Stimulated activated CD4-positive, alpha-beta T cell treated with anti-CD3 and anti-CD28 coated beads, Interleukin-1b, Interleukin-23, amount 100 ng/mL, for 1 hour (primary cell): Measurements from ENCODE around the gene ALLC.
"Not testable (repeated sequence)": the region's sequence is repeated elsewhere in the genome, so short reads cannot be mapped to it uniquely, and the experiment has no call there.

ENCODE experiments used
- DNase-seq, 2 donors: peaks; one replicate each; pipeline ENCODE4 v3.0.0-alpha.2; 2020; ENCODE audit warnings: low read depth in 2 of 2

ALLC gene

DNA sequence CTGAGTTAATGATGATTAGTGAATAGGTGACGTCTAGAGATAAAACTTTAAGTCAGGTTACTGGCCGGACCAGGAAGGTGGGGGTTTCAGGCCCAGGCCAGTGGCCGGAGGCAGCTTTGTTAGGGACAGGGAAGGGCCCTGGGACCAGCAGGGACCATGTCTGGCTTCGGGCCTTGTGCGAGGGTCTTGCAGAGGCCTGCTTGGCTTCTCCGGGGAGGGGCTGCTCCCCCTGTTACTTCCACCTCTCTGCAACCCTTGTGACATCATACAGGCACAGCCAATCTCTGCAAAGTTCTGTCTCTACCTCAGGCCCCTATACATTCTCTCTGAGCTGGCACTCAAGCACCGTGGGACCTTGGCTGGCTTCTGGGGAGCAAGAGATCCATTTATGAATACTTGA is at the start of gene ALLC:
Gene ALLC (plus strand): TSS at position 320 of the 400 bp plus-strand sequence. CDS start 12,958 bp downstream, outside the sequence.
- no peak for DNase-seq

- DNase-seq: no peak
These were observed 49.4 kb upstream of the ALLC start for GRCh38 chr2:3608373-3609278.

- not testable (repeated sequence) for DNase-seq
These were observed 48.7 kb upstream of the ALLC start for GRCh38 chr2:3609279-3609673.

GRCh38 chr2:3610415-3610814 is 47.6 kb upstream of the ALLC start:
- DNase-seq: no peak

- DNase-seq: no peak
These were observed 47.0 kb upstream of the ALLC start for GRCh38 chr2:3610881-3611505.

DNA sequence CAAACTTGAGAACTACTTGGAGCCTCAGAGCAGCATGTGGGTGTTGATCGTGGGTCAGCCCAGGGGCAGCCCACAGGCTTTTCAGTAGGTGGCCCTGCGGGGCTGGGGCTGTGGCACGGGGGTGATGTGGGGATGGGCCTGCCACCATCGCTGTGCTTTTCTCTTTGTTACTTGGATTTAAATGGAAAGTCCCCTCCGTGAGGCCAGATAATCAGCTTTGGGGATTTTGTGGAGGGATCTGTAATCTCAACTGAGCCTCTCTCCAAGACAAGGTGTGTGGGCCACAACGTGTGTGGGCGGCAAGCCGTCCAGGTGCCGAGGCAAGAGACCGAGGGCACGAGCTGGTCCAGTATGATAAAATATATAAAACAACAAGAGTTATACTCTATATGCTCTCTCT is 46.4 kb upstream of the ALLC start:
- DNase-seq: no peak

GRCh38 chr2:3612639-3613523 is 45.1 kb upstream of the ALLC start:
- no peak for DNase-seq

- DNase-seq: no peak
These were observed 44.5 kb upstream of the ALLC start for GRCh38 chr2:3613524-3613905.

- DNase-seq: not testable (repeated sequence)
These were observed 43.3 kb upstream of the ALLC start for GRCh38 chr2:3614743-3615142.

- not testable (repeated sequence) for DNase-seq
These were observed 42.3 kb upstream of the ALLC start for GRCh38 chr2:3615541-3616200.

DNA sequence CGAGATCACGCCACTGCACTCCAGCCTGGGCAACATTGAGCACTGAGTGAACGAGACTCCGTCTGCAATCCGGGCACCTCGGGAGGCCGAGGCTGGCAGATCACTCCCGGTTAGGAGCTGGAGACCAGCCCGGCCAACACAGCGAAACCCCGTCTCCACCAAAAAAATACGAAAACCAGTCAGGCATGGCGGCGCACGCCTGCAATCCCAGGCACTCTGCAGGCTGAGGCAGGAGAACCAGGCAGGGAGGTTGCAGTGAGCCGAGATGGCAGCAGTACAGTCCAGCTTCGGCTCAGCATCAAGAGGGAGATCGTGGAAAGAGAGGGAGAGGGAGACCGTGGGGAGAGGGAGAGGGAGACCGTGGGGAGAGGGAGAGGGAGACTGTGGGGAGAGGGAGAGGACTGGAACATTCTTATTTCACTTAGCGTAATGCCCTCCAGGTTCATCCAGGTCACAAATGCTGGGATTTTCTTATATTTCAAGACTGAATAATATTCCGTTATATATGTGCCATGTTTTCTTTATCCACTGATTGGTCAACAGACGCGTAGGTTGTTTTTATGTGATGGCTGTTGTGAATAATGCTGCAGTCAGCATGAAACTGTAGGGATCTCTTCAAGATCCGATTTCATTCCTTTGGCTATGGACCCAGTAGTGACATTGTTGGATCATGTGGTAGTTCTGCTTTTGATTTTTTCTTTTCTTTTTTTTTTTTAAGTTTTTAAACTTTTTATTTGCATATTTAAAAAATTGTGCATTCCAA is 41.4 kb upstream of the ALLC start:
- not testable (repeated sequence) for DNase-seq

- no peak for DNase-seq
These were observed 40.7 kb upstream of the ALLC start for GRCh38 chr2:3617198-3617890.

DNA sequence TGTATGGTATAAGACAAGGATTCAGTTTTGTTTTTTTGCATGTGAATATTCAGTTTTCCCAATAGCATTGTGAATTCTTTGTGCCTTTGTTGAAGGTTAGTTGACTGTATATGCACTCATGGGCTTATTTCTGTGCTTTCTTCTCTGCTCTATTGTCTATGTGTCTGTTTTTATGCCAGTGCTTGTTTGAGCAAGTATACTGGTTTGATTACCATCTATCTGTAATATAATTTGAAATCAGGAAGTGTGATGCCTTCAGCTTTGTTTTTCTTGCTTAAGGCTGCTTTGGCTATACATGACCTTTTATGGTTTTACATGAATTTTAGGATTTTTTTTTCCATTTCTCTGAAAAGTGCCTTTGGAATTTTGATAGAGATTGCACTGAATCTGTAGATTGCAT is 39.6 kb upstream of the ALLC start:
- no peak for DNase-seq

DNA sequence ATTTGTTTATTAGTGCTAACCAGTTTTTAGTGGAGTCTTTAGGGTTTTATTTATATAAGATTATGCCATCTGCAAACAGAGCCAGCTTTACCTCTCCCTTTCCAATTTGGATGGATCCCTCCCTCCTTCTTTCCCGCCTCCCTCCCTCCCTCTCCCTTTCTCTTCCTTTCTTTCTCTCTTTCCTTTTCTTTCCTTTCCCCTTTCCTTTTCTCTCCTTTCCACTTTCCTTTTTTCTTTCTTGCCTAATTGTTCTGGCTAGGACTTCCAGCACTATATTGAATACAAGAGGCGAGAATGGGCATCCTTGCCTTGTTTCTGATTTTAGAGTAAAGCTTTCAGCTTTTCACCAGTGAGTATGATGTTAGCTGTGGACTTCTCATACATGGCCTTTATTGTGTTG is 39.0 kb upstream of the ALLC start:
- DNase-seq: no peak

DNA sequence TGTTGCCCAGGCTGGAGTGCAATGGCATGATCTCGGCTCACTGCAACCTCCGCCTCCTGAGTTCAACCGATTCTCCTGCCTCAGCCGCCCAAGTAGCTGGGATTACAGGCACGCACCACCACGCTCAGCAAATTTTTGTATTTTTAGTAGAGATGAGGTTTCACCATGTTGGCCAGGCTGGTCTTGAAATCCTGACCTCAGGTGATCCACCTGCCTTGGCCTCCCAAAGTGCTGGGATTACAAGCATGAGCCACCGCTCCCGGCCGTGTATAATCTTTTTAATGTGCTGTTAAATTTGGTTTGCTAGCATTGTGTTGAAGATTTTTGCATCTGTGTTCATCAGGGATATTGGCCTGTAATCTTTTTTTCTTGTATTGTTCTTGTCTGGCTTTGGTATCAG is 38.3 kb upstream of the ALLC start:
- not testable (repeated sequence) for DNase-seq

GRCh38 chr2:3620834-3621233 is 37.2 kb upstream of the ALLC start:
- no peak for DNase-seq

DNA sequence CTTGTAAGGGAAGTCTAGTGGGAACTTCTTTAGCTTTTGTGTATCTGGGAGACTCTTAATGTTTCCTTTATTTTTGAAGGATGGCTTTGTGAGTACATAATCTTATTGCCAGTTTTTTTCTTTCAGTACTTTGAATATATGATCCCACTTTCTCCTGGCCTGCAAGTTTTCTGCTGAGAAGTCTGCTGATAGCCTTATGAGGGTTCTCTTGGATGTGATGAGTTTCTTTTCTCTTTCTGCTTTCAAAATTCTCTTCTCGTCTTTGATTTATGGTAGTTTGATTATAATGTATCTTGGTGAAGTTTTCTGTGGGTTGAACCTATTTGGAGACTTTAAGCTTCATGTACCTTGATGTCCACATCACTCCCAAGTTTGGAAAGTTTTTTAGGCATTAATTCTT is 35.0 kb upstream of the ALLC start:
- no peak for DNase-seq

DNA sequence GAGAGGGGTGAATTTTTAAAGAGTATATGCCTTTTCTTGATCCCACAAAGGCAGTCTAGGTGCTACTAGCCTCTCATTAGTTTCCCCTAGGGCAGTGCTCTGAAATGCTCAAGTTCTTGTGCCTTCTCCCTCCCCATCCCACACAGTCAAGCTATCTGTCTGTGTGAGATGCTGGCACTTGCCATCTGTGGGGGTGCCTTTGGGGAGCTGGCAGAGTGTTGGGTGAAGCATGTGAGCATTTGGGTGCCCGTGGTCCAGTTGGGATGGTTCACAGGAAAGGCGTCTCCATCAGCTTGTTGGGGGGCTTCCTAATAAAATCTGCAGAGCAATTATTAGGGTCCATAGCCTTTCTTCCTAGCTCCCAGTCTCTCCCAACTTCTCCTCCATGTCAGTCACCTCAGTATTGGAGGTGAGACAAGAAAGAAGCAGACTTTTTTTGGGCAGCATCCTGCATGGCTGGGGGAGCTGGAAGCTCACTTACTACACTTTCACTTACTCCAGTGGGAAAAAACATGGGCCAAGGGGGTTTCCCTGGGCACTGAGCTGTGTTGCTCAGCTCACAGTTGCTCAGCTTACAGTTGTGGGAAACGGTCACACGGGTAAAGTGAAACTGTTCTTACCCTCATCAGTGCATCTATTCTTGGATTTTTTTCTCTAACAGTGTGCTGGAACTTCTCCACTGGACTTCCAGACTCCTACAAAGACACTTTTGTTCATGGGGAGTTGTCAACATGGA is 33.8 kb upstream of the ALLC start:
- DNase-seq: no peak

DNA sequence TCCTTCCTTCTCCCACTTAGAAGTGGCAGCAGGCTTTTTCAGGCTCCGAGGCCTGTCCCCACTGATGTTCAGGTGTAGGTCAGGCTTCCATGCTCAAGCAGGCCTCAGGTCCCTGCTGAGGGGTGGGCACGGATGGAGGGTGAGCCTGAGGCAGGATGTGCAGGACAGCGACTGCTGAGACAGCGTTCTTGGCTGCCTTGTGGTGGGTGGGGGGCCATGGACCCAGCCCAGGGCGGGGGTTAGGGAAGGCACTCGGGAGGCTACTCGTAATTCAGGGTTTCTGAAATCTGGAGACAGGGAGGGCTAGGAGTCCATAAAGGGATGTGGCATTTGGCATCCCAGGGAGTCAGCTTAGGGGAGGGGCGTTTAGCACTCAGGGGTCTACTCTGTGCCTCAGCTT is 32.8 kb upstream of the ALLC start:
- DNase-seq: no peak
